ENCODE data around the gene MRS2.

DNA sequence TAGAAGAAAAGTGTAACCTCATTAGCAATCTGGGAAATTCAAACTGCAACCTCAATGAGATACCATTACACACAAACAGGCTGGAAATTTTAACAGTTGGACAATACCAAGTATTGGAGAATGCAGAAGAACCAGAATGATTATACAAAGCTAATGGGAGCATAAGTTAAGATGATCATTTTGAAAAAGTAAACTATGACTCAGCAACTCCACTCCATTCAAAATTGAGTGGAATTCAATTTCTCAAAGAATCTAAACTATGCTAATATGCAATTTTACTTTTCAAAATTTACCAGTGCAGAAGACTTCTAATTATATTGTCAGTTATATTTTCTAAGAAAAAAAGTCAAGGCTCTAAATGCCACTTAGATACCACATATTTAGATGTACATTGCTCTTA, 69.4 kb downstream of the MRS2 start:
- no peak for TF ChIP-seq SIN3A (IDR thresholded peaks at IDR 0.05; ENCODE audit: borderline replicate concordance in 2 of 2, control insufficient read depth in 1 of 2, low read depth in 2 of 2, low read length in 2 of 2)
- TF ChIP-seq, protein P1, sequence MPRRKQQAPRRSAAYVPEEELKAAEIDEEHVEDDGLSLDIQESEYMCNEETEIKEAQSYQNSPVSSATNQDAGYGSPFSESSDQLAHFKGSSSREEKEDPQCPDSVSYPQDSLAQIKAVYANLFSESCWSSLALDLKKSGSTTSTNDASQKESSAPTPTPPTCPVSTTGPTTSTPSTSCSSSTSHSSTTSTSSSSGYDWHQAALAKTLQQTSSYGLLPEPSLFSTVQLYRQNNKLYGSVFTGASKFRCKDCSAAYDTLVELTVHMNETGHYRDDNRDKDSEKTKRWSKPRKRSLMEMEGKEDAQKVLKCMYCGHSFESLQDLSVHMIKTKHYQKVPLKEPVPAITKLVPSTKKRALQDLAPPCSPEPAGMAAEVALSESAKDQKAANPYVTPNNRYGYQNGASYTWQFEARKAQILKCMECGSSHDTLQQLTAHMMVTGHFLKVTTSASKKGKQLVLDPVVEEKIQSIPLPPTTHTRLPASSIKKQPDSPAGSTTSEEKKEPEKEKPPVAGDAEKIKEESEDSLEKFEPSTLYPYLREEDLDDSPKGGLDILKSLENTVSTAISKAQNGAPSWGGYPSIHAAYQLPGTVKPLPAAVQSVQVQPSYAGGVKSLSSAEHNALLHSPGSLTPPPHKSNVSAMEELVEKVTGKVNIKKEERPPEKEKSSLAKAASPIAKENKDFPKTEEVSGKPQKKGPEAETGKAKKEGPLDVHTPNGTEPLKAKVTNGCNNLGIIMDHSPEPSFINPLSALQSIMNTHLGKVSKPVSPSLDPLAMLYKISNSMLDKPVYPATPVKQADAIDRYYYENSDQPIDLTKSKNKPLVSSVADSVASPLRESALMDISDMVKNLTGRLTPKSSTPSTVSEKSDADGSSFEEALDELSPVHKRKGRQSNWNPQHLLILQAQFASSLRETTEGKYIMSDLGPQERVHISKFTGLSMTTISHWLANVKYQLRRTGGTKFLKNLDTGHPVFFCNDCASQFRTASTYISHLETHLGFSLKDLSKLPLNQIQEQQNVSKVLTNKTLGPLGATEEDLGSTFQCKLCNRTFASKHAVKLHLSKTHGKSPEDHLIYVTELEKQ (CRISPR knock-in tag; IDR thresholded peaks at IDR 0.05) = no peak
- no peak for TF ChIP-seq EP300 (IDR thresholded peaks at IDR 0.05; ENCODE audit: low read length)
- no peak for TF ChIP-seq RAD21 (CRISPR knock-in tag; conservative IDR thresholded peaks at IDR 0.05 in 1 of 2, IDR thresholded peaks at IDR 0.05 in 1 of 2)
- TF ChIP-seq, protein P2, sequence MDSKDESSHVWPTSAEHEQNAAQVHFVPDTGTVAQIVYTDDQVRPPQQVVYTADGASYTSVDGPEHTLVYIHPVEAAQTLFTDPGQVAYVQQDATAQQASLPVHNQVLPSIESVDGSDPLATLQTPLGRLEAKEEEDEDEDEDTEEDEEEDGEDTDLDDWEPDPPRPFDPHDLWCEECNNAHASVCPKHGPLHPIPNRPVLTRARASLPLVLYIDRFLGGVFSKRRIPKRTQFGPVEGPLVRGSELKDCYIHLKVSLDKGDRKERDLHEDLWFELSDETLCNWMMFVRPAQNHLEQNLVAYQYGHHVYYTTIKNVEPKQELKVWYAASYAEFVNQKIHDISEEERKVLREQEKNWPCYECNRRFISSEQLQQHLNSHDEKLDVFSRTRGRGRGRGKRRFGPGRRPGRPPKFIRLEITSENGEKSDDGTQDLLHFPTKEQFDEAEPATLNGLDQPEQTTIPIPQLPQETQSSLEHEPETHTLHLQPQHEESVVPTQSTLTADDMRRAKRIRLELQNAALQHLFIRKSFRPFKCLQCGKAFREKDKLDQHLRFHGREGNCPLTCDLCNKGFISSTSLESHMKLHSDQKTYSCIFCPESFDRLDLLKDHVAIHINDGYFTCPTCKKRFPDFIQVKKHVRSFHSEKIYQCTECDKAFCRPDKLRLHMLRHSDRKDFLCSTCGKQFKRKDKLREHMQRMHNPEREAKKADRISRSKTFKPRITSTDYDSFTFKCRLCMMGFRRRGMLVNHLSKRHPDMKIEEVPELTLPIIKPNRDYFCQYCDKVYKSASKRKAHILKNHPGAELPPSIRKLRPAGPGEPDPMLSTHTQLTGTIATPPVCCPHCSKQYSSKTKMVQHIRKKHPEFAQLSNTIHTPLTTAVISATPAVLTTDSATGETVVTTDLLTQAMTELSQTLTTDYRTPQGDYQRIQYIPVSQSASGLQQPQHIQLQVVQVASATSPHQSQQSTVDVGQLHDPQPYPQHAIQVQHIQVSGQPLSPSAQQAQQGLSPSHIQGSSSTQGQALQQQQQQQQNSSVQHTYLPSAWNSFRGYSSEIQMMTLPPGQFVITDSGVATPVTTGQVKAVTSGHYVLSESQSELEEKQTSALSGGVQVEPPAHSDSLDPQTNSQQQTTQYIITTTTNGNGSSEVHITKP (IDR thresholded peaks at IDR 0.05; ENCODE audit: partially characterized antibody) = no peak
- TF ChIP-seq, protein P3, sequence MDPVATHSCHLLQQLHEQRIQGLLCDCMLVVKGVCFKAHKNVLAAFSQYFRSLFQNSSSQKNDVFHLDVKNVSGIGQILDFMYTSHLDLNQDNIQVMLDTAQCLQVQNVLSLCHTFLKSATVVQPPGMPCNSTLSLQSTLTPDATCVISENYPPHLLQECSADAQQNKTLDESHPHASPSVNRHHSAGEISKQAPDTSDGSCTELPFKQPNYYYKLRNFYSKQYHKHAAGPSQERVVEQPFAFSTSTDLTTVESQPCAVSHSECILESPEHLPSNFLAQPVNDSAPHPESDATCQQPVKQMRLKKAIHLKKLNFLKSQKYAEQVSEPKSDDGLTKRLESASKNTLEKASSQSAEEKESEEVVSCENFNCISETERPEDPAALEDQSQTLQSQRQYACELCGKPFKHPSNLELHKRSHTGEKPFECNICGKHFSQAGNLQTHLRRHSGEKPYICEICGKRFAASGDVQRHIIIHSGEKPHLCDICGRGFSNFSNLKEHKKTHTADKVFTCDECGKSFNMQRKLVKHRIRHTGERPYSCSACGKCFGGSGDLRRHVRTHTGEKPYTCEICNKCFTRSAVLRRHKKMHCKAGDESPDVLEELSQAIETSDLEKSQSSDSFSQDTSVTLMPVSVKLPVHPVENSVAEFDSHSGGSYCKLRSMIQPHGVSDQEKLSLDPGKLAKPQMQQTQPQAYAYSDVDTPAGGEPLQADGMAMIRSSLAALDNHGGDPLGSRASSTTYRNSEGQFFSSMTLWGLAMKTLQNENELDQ (CRISPR knock-in tag; IDR thresholded peaks at IDR 0.05; ENCODE audit: borderline replicate concordance) = no peak
- TF ChIP-seq, protein P4, sequence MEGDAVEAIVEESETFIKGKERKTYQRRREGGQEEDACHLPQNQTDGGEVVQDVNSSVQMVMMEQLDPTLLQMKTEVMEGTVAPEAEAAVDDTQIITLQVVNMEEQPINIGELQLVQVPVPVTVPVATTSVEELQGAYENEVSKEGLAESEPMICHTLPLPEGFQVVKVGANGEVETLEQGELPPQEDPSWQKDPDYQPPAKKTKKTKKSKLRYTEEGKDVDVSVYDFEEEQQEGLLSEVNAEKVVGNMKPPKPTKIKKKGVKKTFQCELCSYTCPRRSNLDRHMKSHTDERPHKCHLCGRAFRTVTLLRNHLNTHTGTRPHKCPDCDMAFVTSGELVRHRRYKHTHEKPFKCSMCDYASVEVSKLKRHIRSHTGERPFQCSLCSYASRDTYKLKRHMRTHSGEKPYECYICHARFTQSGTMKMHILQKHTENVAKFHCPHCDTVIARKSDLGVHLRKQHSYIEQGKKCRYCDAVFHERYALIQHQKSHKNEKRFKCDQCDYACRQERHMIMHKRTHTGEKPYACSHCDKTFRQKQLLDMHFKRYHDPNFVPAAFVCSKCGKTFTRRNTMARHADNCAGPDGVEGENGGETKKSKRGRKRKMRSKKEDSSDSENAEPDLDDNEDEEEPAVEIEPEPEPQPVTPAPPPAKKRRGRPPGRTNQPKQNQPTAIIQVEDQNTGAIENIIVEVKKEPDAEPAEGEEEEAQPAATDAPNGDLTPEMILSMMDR (IDR thresholded peaks at IDR 0.05 in 2 of 3, conservative IDR thresholded peaks at IDR 0.05 in 1 of 3; ENCODE audit: insufficient read depth in 2 of 3, low read depth in 1 of 3, low read length in 3 of 3) = no peak
- TF ChIP-seq, protein P5, sequence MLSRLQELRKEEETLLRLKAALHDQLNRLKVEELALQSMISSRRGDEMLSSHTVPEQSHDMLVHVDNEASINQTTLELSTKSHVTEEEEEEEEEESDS (CRISPR knock-in tag; IDR thresholded peaks at IDR 0.05) = no peak
- TF ChIP-seq, protein P6, sequence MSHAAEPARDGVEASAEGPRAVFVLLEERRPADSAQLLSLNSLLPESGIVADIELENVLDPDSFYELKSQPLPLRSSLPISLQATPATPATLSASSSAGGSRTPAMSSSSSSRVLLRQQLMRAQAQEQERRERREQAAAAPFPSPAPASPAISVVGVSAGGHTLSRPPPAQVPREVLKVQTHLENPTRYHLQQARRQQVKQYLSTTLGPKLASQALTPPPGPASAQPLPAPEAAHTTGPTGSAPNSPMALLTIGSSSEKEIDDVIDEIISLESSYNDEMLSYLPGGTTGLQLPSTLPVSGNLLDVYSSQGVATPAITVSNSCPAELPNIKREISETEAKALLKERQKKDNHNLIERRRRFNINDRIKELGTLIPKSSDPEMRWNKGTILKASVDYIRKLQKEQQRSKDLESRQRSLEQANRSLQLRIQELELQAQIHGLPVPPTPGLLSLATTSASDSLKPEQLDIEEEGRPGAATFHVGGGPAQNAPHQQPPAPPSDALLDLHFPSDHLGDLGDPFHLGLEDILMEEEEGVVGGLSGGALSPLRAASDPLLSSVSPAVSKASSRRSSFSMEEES (CRISPR knock-in tag; IDR thresholded peaks at IDR 0.05) = no peak
- TF ChIP-seq, protein P7, sequence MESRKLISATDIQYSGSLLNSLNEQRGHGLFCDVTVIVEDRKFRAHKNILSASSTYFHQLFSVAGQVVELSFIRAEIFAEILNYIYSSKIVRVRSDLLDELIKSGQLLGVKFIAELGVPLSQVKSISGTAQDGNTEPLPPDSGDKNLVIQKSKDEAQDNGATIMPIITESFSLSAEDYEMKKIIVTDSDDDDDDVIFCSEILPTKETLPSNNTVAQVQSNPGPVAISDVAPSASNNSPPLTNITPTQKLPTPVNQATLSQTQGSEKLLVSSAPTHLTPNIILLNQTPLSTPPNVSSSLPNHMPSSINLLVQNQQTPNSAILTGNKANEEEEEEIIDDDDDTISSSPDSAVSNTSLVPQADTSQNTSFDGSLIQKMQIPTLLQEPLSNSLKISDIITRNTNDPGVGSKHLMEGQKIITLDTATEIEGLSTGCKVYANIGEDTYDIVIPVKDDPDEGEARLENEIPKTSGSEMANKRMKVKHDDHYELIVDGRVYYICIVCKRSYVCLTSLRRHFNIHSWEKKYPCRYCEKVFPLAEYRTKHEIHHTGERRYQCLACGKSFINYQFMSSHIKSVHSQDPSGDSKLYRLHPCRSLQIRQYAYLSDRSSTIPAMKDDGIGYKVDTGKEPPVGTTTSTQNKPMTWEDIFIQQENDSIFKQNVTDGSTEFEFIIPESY (CRISPR knock-in tag; IDR thresholded peaks at IDR 0.05) = no peak
- TF ChIP-seq POLR2AphosphoS5 (IDR thresholded peaks at IDR 0.05; ENCODE audit: control insufficient read depth, insufficient read depth, low read depth, low read length) = no peak

Data from K562 (cell line).